ENCODE measurements around the gene FGGY.

The FGGY gene

GRCh38 chr1:59498640-59499039 lies 201.7 kb downstream of the FGGY start:
- H3K27me3 ChIP-seq (ENCODE audit: low read length): no peaks in the 10 kb centered on the region
- no peaks in the 10 kb centered on the region for H4K20me1 ChIP-seq (ENCODE audit: low read depth, low read length)
- H3K36me3 ChIP-seq (ENCODE audit: low read length): no peaks in the 10 kb centered on the region
- H3K4me2 ChIP-seq (ENCODE audit: low read depth, low read length, poor library complexity, severe bottlenecking): no peak overlapping the region
- TF ChIP-seq CTCF (IDR thresholded peaks at IDR 0.05; ENCODE audit: insufficient read depth, low read length, poor library complexity, severe bottlenecking) (no peak), EZH2phosphoT487 (conservative IDR thresholded peaks at IDR 0.05; ENCODE audit: low read length) (no peak)
- H3K9ac ChIP-seq (ENCODE audit: low read length): no peak overlapping the region
- H3K9me2 ChIP-seq (replicated peaks; ENCODE audit: insufficient read depth, low read length): no peaks in the 10 kb centered on the region
- no peaks in the 10 kb centered on the region for H3F3A ChIP-seq (ENCODE audit: insufficient read depth)
- no peak overlapping the region for H3K4me3 ChIP-seq (ENCODE audit: insufficient read depth, low read length, poor library complexity, severe bottlenecking)
- H3K79me2 ChIP-seq (ENCODE audit: insufficient read depth, low read length): no peaks in the 10 kb centered on the region
- H3K9me3 ChIP-seq (ENCODE audit: insufficient read depth, low read length): no peaks in the 10 kb centered on the region
- no peak overlapping the region for H3K27ac ChIP-seq (ENCODE audit: low read depth, low read length)
- no peak overlapping the region for H2AFZ ChIP-seq (ENCODE audit: low read depth, low read length, severe bottlenecking)

GRCh38 chr1:59499273-59499942 lies 202.5 kb downstream of the FGGY start:
- Histone ChIP-seq H3K9ac (ENCODE audit: low read length) (no peak overlapping the region), H3K4me3 (ENCODE audit: insufficient read depth, low read length, poor library complexity, severe bottlenecking) (no peak overlapping the region), H3K36me3 (ENCODE audit: low read length) (no peaks in the 10 kb centered on the region), H3K9me3 (ENCODE audit: insufficient read depth, low read length) (no peaks in the 10 kb centered on the region), H3F3A (ENCODE audit: insufficient read depth) (no peaks in the 10 kb centered on the region), H2AFZ (ENCODE audit: low read depth, low read length, severe bottlenecking) (no peak overlapping the region), H3K79me2 (ENCODE audit: insufficient read depth, low read length) (no peaks in the 10 kb centered on the region), H3K27me3 (ENCODE audit: low read length) (no peaks in the 10 kb centered on the region), H4K20me1 (ENCODE audit: low read depth, low read length) (no peaks in the 10 kb centered on the region), H3K4me2 (ENCODE audit: low read depth, low read length, poor library complexity, severe bottlenecking) (no peak overlapping the region), H3K9me2 (replicated peaks; ENCODE audit: insufficient read depth, low read length) (no peaks in the 10 kb centered on the region), H3K27ac (ENCODE audit: low read depth, low read length) (no peak overlapping the region)
- no peak for TF ChIP-seq CTCF (IDR thresholded peaks at IDR 0.05; ENCODE audit: insufficient read depth, low read length, poor library complexity, severe bottlenecking)
- TF ChIP-seq EZH2phosphoT487 (conservative IDR thresholded peaks at IDR 0.05; ENCODE audit: low read length): no peak

- H3K4me3 ChIP-seq (ENCODE audit: insufficient read depth, low read length, poor library complexity, severe bottlenecking): no peak overlapping the region
- H3K9ac ChIP-seq (ENCODE audit: low read length): no peak overlapping the region
- no peaks in the 10 kb centered on the region for H4K20me1 ChIP-seq (ENCODE audit: low read depth, low read length)
- H3K9me3 ChIP-seq (ENCODE audit: insufficient read depth, low read length): no peaks in the 10 kb centered on the region
- H3K27ac ChIP-seq (ENCODE audit: low read depth, low read length): no peak overlapping the region
- no peaks in the 10 kb centered on the region for H3F3A ChIP-seq (ENCODE audit: insufficient read depth)
- H3K4me2 ChIP-seq (ENCODE audit: low read depth, low read length, poor library complexity, severe bottlenecking): no peak overlapping the region
- no peaks in the 10 kb centered on the region for H3K79me2 ChIP-seq (ENCODE audit: insufficient read depth, low read length)
- H3K27me3 ChIP-seq (ENCODE audit: low read length): no peaks in the 10 kb centered on the region
- TF ChIP-seq CTCF (IDR thresholded peaks at IDR 0.05; ENCODE audit: insufficient read depth, low read length, poor library complexity, severe bottlenecking) (no peak), EZH2phosphoT487 (conservative IDR thresholded peaks at IDR 0.05; ENCODE audit: low read length) (no peak)
- no peak overlapping the region for H2AFZ ChIP-seq (ENCODE audit: low read depth, low read length, severe bottlenecking)
- no peaks in the 10 kb centered on the region for H3K36me3 ChIP-seq (ENCODE audit: low read length)
- no peaks in the 10 kb centered on the region for H3K9me2 ChIP-seq (replicated peaks; ENCODE audit: insufficient read depth, low read length)
These were observed 203.2 kb downstream of the FGGY start for GRCh38 chr1:59499943-59500569.
